ENCODE data around the gene CSRP2. TPM values are rescaled to one million over a fixed set of nuclear protein-coding genes. Genes with fewer than 3 reads are reported as not detected.

Gene CSRP2
- total RNA-seq, 1 experiment from 2014 or later = 36.1 TPM

- no TSS peak for BruUV-seq (replicated peaks)
- H3K27ac ChIP-seq (ENCODE audit: low read depth, low read length) = no peak overlapping the region
- ATAC-seq (no peak), DNase-seq (ENCODE audit: low read depth, low spot score) (no peak)
- H3K4me1 ChIP-seq (ENCODE audit: control insufficient read depth in 1 of 2, insufficient read depth in 2 of 2, low read length in 2 of 2) = peaks cover 0 to 9% of the 10 kb centered on the region in 2 experiments; a peak in 1 of 4 replicates
- no peak overlapping the region for H3K9ac ChIP-seq (ENCODE audit: low read length)
- H3K27me3 ChIP-seq (ENCODE audit: insufficient read depth, low read length) = no peaks in the 10 kb centered on the region
- H3K9me2 ChIP-seq (ENCODE audit: insufficient read depth) = no peaks in the 10 kb centered on the region
- no peak overlapping the region for H3K4me3 ChIP-seq (replicated peaks in 1 of 2; ENCODE audit: low read depth in 1 of 2, low read length in 2 of 2)
- H3K79me2 ChIP-seq (ENCODE audit: insufficient read depth, low read length) = no peaks in the 10 kb centered on the region
- H3K36me3 ChIP-seq (ENCODE audit: control insufficient read depth in 1 of 2, insufficient read depth in 2 of 2, low read length in 2 of 2) = no peaks in the 10 kb centered on the region
- POLR2A ChIA-PET = no interaction called here
- RAD21 ChIA-PET (ENCODE audit: low non-redundant PET in 1 of 2, low total read pairs in 2 of 2, uncharacterized antibody in 2 of 2, unreplicated experiment in 2 of 2) = no interaction called here
- CTCF ChIA-PET = no interaction called here
- no peak for TF ChIP-seq JUND (IDR thresholded peaks at IDR 0.05)
- no peak for TF ChIP-seq SRF (IDR thresholded peaks at IDR 0.05; ENCODE audit: low read depth)
- TF ChIP-seq ZNF274 (IDR thresholded peaks at IDR 0.05; ENCODE audit: low read depth, low read length) = no peak
- TF ChIP-seq EZH2 (IDR thresholded peaks at IDR 0.05) = no peak
- no peaks in the 10 kb centered on the region for H3K9me3 ChIP-seq (ENCODE audit: control insufficient read depth in 1 of 2, insufficient read depth in 1 of 2, low read depth in 1 of 2, low read length in 2 of 2)
- intact Hi-C loops (cut with micrococcal nuclease) = no loop called here
- H4K20me1 ChIP-seq (ENCODE audit: insufficient read depth) = no peaks in the 10 kb centered on the region
- no peak overlapping the region for H2AFZ ChIP-seq (ENCODE audit: low read depth, low read length, poor library complexity, severe bottlenecking)
- no peak overlapping the region for H3K4me2 ChIP-seq (ENCODE audit: low read length)
These were observed 4.8 kb downstream of the CSRP2 start for GRCh38 chr12:76874027-76874426.

GRCh38 chr12:76872415-76872814, 6.4 kb downstream of the CSRP2 start:
- H3K9me2 ChIP-seq (ENCODE audit: insufficient read depth) = no peaks in the 10 kb centered on the region
- ATAC-seq (no peak), DNase-seq (ENCODE audit: low read depth, low spot score) (no peak)
- H3K4me1 ChIP-seq (ENCODE audit: control insufficient read depth in 1 of 2, insufficient read depth in 2 of 2, low read length in 2 of 2) = peaks cover 0 to under 1% of the 10 kb centered on the region in 2 experiments; a peak in 1 of 4 replicates
- H4K20me1 ChIP-seq (ENCODE audit: insufficient read depth) = no peaks in the 10 kb centered on the region
- no peak overlapping the region for H3K9ac ChIP-seq (ENCODE audit: low read length)
- no peak overlapping the region for H3K27ac ChIP-seq (ENCODE audit: low read depth, low read length)
- H3K4me3 ChIP-seq (replicated peaks in 1 of 2; ENCODE audit: low read depth in 1 of 2, low read length in 2 of 2) = no peak overlapping the region
- H3K36me3 ChIP-seq (ENCODE audit: control insufficient read depth in 1 of 2, insufficient read depth in 2 of 2, low read length in 2 of 2) = no peaks in the 10 kb centered on the region
- intact Hi-C loops (cut with micrococcal nuclease) = no loop called here
- no peaks in the 10 kb centered on the region for H3K79me2 ChIP-seq (ENCODE audit: insufficient read depth, low read length)
- H3K9me3 ChIP-seq (ENCODE audit: control insufficient read depth in 1 of 2, insufficient read depth in 1 of 2, low read depth in 1 of 2, low read length in 2 of 2) = no peaks in the 10 kb centered on the region
- no peak for TF ChIP-seq MAX (IDR thresholded peaks at IDR 0.05)
- TF ChIP-seq ATF3 (IDR thresholded peaks at IDR 0.05) = no peak
- TF ChIP-seq POLR2AphosphoS5 (IDR thresholded peaks at IDR 0.05; ENCODE audit: low read depth, low read length) = no peak
- TF ChIP-seq ZNF274 (IDR thresholded peaks at IDR 0.05; ENCODE audit: low read depth, low read length) = no peak
- TF ChIP-seq EZH2 (IDR thresholded peaks at IDR 0.05) = no peak
- no peak overlapping the region for H3K4me2 ChIP-seq (ENCODE audit: low read length)
- no peaks in the 10 kb centered on the region for H3K27me3 ChIP-seq (ENCODE audit: insufficient read depth, low read length)
- ChIA-PET POLR2A (no interaction called here), RAD21 (ENCODE audit: low non-redundant PET in 1 of 2, low total read pairs in 2 of 2, uncharacterized antibody in 2 of 2, unreplicated experiment in 2 of 2) (no interaction called here), CTCF (no interaction called here)
- no TSS peak for BruUV-seq (replicated peaks)
- H2AFZ ChIP-seq (ENCODE audit: low read depth, low read length, poor library complexity, severe bottlenecking) = no peak overlapping the region

All from HCT116 (cell line).